NCI-H187 treated with DMSO at 0.1 percent for 48 hours (cell line): Measurements from ENCODE around the gene SCAI.
"Not testable (repeated sequence)": the region's sequence is repeated elsewhere in the genome, so short reads cannot be mapped to it uniquely, and the experiment has no call there.

Experiments used
- DNase-seq: peaks from one replicate; lab custom pipeline; 2025; lab: John Stamatoyannopoulos, UW

SCAI gene

GRCh38 chr9:125106285-125106893 lies 36.9 kb downstream of the SCAI start:
- DNase-seq: no peak

DNA sequence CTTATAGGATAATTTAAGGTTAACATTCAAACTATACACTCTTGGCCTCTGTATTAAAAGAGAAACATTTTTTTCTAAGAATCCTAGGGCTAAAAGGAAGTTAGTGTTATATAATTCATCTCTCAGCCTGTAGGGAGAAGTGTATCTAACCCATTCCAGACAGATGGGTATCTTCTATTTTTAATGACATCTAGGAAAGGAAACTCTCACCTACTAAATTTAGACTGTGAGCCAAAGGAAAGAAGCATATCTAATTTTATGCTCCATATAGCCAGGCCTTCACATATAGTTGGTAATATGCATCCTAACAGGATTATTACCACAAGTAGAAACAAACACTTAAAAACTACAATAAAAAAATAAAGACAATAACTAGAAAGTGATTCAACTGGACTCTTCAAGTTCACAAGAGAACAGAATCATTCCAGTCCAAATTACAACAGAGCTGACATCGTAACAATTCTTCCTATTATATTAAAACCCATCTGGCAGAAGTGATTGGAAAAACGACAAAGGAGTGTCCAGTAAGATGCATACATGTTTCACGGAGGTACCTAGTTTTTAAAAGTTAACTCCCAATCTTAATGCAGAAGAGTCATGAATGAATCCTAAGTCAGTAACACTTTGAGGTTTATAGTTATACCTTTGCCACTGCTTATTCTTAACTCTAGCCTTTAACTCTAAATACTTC lies 39.4 kb downstream of the SCAI start:
- DNase-seq: no peak

- no peak for DNase-seq
Measured at GRCh38 chr9:125103021-125103420, 40.3 kb downstream of the SCAI start.

GRCh38 chr9:125100822-125101221 lies 42.5 kb downstream of the SCAI start:
- DNase-seq: no peak

GRCh38 chr9:125099816-125100215 lies 43.5 kb downstream of the SCAI start:
- DNase-seq: no peak

DNA sequence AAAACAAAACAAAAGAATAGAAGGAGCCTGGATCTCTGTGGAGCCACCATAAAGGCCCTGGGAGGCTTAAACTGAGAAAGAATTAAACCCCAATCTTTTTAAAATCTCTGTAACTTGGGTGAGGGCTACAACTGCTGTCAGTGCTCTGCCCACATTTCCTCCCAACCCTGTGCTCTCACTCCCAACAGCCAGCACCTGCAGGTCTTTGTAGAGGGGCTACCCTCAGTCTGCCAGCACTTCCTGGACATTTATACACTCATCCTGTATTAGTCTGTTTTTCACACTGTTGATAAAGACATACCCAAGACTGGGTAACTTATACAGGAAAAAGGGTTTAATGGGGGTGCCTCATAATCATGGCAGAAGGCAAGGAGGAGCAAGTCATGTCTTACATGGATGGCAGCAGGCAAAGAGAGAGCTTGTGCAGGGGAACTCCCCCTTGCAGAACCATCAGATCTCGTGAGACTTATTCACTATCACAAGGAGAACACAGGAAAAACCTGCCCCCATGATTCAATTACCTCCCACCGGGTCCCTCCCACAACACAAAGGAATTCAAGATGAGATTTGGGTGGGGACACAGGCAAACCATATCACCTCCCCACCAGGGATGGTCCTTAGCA lies 47.4 kb downstream of the SCAI start:
- DNase-seq: no peak

- no peak for DNase-seq
Measured at GRCh38 chr9:125091121-125091520, 52.2 kb downstream of the SCAI start.

GRCh38 chr9:125089331-125089730 lies 54.0 kb downstream of the SCAI start:
- no peak for DNase-seq

GRCh38 chr9:125088752-125089151 lies 54.6 kb downstream of the SCAI start:
- no peak for DNase-seq

DNA sequence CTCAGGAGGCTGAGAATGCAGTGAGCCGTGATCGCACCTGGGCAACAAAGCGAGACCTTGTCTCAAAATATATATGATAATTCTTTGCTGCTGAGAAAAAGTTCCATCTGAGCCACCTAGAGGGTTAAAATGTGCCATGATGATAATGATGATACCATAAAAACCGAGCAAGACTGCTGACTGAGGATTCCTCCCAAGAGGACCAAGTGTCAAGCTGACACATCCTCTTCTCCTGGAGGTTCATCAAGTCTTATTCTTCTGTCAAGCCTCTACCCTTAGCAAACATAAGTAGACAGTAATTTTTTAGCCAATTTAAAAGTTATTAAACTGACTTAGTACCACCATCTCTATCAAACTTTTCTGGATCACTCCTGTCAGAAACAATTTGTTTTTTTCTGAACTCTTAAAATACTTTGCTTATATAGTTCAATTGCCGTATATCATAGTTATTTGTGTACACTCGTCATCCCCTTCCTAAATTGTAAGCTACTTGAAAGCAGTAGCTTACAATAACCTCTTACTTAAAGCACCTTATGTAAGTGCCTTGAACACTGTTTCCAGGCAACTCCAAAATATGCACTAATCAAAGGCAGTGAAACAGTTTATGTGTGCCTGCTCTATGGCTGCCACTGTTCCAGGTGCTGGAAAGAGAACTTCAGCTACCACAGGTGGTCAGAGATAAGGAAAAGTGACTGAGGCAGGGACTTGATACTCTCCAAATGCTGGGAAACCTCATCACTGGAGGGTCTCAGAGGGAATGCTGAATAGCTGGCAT lies 57.4 kb downstream of the SCAI start:
- no peak for DNase-seq

- not testable (repeated sequence) for DNase-seq
Measured at GRCh38 chr9:125082197-125082596, 61.1 kb downstream of the SCAI start.

DNA sequence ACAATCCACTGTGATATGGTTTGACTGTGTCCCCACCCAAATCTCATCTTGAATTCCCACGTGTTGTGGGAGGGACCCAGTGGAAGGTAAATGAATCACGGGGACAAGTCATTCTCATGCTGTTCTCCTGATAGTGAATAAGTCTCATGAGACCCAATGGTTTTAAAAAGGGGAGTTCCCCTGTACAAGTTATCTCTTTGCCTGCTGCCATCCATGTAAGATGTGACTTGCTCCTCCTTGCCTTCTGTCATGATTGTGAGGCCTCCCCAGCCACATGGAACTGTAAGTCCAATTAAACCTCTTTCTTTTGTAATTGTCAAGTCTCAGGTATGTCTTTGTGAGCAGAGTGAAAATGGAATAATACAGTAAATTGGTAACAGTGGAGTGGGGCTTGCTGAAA lies 62.5 kb downstream of the SCAI start:
- not testable (repeated sequence) for DNase-seq

- DNase-seq: no peak
Measured at GRCh38 chr9:125079931-125080330, 63.4 kb downstream of the SCAI start.

GRCh38 chr9:125075997-125076396 lies 67.3 kb downstream of the SCAI start:
- no peak for DNase-seq

GRCh38 chr9:125074976-125075375 lies 68.4 kb downstream of the SCAI start:
- DNase-seq: no peak

GRCh38 chr9:125066839-125067619 lies 76.3 kb downstream of the SCAI start:
- no peak for DNase-seq

GRCh38 chr9:125061391-125061790 lies 81.9 kb downstream of the SCAI start:
- no peak for DNase-seq

GRCh38 chr9:125049212-125050049 lies 93.9 kb downstream of the SCAI start:
- no peak for DNase-seq

DNA sequence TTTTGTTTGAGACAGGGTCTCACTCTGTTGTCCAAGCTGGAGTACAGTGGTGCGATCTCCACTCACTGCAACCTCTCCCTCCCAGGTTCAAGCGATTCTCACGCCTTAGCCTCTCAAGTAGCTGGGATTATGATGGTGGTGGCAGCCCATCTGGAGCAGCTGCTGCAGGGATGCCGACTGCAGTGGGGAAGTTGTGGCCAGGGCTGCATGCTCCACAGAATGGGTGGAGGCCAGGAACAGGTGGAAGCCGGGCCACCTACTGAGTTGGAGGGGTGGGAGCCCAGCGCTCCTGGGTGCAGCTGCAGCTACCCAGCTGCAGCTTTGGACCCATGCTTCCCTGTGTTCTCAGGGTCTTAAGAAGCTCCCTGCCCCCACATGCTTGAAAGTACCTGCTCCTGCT lies 99.7 kb downstream of the SCAI start:
- DNase-seq: no peak

GRCh38 chr9:125043148-125043547 lies 100.2 kb downstream of the SCAI start:
- no peak for DNase-seq

DNA sequence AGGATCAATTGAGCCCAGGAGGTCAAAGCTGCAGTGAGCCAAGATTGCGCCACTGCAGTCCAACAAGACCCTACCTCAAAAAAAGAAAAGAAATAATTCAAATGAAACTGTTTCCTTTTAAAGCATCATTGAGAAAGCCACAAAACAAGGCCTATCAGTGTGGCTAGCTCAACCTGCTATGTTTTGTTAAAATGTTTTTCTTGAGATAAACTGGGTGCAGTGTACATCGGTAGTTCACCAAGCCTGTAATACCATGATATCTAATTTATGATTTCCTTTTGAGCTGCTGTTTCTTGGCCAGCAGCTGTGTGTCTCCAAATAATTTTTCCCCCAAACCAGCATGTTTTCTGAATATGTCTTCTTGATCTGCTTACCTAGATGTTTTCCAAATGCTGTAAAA lies 105.2 kb downstream of the SCAI start:
- no peak for DNase-seq
